Measurements from ENCODE around the gene VTN.
A peak's percentile ranks its signal among the peaks of the same experiment; 100 is the strongest.

The VTN gene

DNA sequence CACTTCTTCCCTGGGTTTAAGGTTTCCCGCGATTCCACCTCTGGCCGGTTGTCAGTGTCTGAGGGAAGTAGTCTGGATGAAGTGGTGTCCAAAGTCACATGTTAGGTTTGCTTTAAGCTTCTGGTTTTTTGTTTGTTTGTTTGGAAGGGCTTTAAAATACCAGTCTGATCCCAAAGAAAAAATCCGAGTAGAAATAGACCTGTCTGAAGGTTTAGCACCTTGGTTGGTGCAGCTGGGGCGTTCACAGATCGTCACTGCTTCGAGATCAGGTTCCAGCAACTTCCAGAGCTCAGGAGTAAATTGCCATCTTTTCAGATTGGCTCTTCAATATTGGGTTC is 50.5 kb downstream of the VTN start:
- Histone ChIP-seq H3K27me3 (ENCODE audit: control insufficient read depth, insufficient read depth, low read length) (no peaks in the 10 kb centered on the region), H3K9ac (ENCODE audit: low read length) (peak overlapping the region; percentile 45), H3K36me3 (ENCODE audit: control insufficient read depth, insufficient read depth, low read length) (no peaks in the 10 kb centered on the region), H3K4me3 (ENCODE audit: low read length) (peak overlapping the region; percentile 21), H3K9me3 (ENCODE audit: control insufficient read depth, low read length) (no peaks in the 10 kb centered on the region), H3K4me1 (ENCODE audit: control insufficient read depth, insufficient read depth, low read length) (peaks cover 36% of the 10 kb centered on the region)

DNA sequence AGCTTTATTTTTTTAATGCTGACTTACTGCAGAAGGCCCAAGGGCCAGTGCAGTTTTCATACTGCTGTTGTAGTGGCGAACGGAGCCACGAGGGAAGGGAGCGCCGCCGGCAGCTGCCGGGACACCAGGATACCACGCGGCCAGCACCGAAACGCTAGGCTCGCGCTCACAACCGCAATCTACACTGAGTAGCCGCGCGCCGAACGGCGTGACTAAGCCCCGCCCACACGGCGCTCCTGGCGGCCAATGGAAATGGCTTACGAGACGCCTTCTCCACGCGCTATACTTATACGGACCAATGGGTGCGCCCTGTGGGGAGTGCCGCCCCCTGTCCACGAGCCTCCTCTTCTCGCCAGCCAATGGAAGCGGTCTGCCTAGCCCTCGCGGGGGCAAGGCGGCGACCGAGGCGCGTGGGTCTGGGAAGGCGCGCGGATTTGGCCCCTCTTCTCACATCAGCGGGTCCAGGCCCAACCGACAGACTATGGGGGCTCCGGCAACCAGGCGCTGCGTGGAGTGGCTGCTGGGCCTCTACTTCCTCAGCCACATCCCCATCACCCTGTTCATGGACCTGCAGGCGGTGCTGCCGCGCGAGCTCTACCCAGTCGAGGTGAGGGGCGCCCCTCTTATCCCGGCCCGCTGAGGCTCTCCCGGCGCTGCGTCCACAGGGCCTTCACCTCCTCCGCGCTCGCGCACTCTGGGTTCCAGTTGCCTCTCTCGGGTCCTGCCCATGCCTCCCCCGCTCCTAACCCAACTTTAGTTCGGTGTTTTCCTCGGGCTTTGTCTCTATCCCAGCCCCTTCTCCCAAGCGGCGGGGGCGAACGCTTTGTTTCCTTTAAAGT is 51.1 kb downstream of the VTN start, which contains the start of gene TMEM97:
TSS of gene TMEM97 (plus strand) at position 442 of the 839 bp plus-strand sequence. CDS start at position 482, 40 bp downstream.
- Histone ChIP-seq H3K36me3 (ENCODE audit: control insufficient read depth, insufficient read depth, low read length) (no peaks in the 10 kb centered on the region), H3K4me3 (ENCODE audit: low read length) (peak within 1 kb of the TSS; percentile 21), H3K9ac (ENCODE audit: low read length) (peak within 1 kb of the TSS; percentile 45), H3K9me3 (ENCODE audit: control insufficient read depth, low read length) (no peaks in the 10 kb centered on the region), H3K27me3 (ENCODE audit: control insufficient read depth, insufficient read depth, low read length) (no peaks in the 10 kb centered on the region), H3K4me1 (ENCODE audit: control insufficient read depth, insufficient read depth, low read length) (peaks cover 31% of the 10 kb centered on the region)

DNA sequence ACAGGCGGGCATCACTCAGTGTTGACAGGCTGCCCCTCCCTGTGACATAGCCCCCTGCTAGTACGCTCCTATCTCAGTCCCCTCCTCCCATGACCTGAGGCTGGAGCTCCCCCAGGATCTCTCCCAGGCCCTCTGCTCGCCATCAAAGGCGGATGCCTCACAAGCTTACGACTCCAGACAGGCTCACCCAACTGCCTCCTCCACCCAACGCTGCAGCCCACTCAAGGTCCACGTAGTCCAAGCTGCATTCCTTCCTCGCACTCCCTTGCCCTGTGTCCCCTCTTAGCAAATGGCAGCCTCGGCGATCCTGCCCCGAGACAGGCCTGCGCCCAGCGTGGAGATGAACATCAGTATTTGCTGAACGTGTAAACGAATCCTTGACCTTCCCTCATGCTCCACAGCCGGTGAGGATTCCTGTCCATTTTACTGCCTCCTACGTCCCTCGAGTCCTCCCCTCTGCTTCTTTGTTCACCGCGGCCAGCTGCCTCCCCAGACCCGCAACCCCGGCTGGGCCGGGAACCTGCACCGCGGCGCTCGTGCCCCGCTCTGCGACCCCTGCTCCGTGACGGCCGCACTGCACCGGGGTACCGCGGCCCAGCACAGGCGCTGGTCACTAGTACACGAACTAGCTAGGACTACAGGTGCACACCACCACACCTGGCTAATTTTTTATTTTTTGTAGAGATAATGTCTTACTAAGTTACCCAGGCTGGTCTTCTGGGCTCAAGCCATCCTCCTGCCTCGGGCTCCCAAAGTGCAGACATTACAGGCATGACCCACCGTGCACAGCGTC is 51.9 kb downstream of the VTN start:
- no peaks in the 10 kb centered on the region for H3K9me3 ChIP-seq (ENCODE audit: control insufficient read depth, low read length)
- H3K4me1 ChIP-seq (ENCODE audit: control insufficient read depth, insufficient read depth, low read length) = peaks cover 25% of the 10 kb centered on the region
- H3K9ac ChIP-seq (ENCODE audit: low read length) = no peak overlapping the region
- no peaks in the 10 kb centered on the region for H3K36me3 ChIP-seq (ENCODE audit: control insufficient read depth, insufficient read depth, low read length)
- no peaks in the 10 kb centered on the region for H3K27me3 ChIP-seq (ENCODE audit: control insufficient read depth, insufficient read depth, low read length)
- peak overlapping the region; percentile 21 for H3K4me3 ChIP-seq (ENCODE audit: low read length)
